Measurements from ENCODE around the gene AXL.
A peak's percentile ranks its signal among the peaks of the same experiment; 100 is the strongest.

The AXL gene

DNA sequence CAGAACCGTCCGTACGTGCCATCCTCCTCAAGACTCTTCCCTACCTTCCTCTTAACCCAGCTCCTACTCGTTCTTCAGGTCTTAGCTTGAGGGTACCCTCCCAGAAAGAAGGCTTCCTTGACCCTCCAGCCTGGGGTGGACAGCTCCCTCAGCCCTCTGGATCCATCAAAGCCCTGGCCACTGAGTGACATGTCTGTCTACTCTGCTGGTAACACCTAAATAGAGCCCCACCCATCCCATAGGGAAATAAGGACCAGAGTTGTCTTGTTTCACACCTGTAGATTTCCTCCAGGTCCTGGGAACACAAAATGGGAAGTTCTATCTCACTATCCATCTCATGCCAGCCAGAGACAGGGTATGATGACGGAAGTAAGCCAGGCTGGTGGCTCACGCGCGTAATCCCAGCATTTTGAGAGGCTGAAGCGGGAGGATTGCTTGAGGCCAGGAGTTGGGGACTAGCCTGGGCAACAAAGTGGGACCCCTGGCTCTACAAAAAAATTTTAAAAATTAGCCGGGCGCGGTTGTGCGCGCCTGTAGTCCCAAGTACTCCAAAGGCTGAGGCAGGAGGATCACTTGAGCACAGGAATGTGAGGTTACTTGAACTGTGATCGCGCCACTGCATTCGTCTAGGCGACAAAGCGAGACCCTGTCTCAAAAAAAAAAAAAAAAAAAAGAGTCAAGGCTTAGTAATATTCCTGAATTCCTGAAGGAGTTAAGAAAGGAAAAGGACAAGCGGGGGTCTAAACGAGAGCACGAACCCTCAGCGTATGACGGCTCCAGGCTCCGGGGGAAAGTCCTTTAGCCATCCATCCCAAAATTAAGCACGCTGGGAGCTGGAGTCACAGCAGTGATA, 90.4 kb downstream of the AXL start:
- TF ChIP-seq, protein P1, sequence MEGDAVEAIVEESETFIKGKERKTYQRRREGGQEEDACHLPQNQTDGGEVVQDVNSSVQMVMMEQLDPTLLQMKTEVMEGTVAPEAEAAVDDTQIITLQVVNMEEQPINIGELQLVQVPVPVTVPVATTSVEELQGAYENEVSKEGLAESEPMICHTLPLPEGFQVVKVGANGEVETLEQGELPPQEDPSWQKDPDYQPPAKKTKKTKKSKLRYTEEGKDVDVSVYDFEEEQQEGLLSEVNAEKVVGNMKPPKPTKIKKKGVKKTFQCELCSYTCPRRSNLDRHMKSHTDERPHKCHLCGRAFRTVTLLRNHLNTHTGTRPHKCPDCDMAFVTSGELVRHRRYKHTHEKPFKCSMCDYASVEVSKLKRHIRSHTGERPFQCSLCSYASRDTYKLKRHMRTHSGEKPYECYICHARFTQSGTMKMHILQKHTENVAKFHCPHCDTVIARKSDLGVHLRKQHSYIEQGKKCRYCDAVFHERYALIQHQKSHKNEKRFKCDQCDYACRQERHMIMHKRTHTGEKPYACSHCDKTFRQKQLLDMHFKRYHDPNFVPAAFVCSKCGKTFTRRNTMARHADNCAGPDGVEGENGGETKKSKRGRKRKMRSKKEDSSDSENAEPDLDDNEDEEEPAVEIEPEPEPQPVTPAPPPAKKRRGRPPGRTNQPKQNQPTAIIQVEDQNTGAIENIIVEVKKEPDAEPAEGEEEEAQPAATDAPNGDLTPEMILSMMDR (IDR thresholded peaks at IDR 0.05; ENCODE audit: extremely low read depth, insufficient read depth, missing control alignments) = no peak
- in situ Hi-C loops (cut with MboI; ENCODE audit: low pct_unique_long_range_greater_than_20kb, low sequenced_read_pairs, unreplicated experiment) = loop anchor here (10.0 kb wide), 1 partner anchor 105 kb away; no protein-coding TSS in a partner anchor
- no peak for DNase-seq (ENCODE audit: low spot score)

DNA sequence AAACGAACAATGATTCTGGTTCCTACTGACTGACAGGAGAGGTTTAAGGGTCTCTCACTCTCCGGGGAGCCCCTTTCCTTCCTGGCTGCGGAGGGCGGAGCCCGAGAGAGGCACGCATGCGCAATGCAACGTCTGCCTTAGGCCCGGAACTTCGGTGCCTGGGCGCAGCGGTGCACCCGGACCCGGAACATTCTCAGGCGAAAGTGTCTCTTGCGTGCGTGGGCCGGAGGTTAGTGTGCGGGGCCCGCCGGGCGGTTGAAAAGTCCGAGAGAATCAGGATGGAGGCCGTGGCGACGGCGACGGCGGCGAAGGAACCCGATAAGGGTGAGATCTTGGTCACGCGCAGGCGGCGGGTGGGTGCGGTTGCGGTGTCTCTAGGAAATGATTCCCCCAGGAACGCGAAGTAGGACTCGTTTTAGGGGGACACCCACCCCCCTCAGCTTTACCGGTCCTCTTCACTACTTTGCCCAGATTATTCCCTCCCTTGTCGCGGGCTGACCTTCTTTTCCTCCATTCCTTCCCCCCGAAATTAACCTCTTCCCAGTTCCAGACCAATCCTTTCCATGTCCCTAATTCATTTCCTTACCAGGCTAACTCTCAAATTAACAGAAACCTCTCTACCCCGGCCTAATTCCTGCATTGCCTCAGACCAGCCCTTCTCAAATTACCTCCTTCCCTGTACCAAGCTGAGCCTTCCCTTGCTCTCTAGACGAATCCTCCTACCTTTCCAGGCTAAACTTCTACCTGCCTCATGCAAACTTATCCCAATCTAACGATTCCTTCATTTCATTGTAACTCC, 91.2 kb downstream of the AXL start, which contains the start of gene CCDC97:
Gene CCDC97 (plus strand): TSS at position 140 of the 799 bp plus-strand sequence. CDS start 139 bp downstream, at position 279.
- in situ Hi-C loops (cut with MboI; ENCODE audit: low pct_unique_long_range_greater_than_20kb, low sequenced_read_pairs, unreplicated experiment) = loop anchor here (10.0 kb wide), 1 partner anchor 105 kb away; no protein-coding TSS in a partner anchor
- TF ChIP-seq, protein P1 (IDR thresholded peaks at IDR 0.05; ENCODE audit: extremely low read depth, insufficient read depth, missing control alignments) = no peak
- peak; percentile 94 for DNase-seq (ENCODE audit: low spot score)

GRCh38 chr19:41311072-41311471, 92.0 kb downstream of the AXL start:
- in situ Hi-C loops (cut with MboI; ENCODE audit: low pct_unique_long_range_greater_than_20kb, low sequenced_read_pairs, unreplicated experiment) = loop anchor here (10.0 kb wide), 1 partner anchor 106 kb away; no protein-coding TSS in a partner anchor
- TF ChIP-seq, protein P1 (IDR thresholded peaks at IDR 0.05; ENCODE audit: extremely low read depth, insufficient read depth, missing control alignments) = no peak
- no peak for DNase-seq (ENCODE audit: low spot score)
